Non-pigmented ciliary epithelial cell (primary cell): ENCODE data around the gene GRK1.

Experiments used
- DNase-seq: peaks from one replicate; pipeline ENCODE4 v3.0.0-alpha.2; 2010; ENCODE audit warnings: low read depth

The GRK1 gene

DNA sequence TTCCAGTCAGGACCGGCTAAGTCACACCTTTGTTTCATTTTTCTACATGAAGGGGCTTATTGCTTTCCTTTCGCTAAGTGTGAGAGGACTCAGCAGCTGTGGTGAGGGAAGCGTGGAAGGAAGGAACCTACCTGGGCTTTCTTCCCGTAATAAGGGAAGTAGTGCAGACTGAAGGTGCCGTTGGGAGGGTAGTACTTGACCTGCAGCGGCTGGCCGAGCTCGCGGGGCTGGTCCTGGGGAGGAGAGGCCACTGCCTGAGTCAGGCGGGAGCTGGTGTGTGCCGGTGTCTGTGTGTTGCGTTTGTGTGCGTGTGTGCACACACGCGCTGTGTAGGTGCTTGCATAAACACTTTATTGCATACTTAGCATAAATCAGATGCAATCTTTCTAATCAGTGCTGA is 16.7 kb upstream of the GRK1 start:
- no peak for DNase-seq

DNA sequence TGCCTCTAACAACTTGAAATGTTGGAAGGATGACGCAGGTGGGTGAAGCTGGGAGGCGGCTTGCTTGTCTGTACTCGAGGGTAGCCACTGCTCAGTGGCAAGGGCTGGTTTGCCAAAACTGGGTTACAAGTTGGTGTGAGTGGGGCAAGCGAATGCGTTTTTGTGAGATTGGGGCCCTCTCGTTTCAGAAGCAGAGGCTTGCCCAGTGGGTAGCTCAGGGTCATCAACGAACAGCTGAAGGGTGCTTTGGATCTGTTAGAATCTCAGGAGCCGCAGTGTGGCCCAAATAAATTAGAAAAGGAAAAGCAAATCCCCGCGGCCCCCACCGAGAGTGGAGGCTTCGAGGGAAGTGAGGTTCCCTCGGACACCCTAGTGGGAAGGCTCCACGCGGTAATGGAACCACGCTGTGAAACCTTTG is 16.3 kb upstream of the GRK1 start:
- DNase-seq = no peak

DNA sequence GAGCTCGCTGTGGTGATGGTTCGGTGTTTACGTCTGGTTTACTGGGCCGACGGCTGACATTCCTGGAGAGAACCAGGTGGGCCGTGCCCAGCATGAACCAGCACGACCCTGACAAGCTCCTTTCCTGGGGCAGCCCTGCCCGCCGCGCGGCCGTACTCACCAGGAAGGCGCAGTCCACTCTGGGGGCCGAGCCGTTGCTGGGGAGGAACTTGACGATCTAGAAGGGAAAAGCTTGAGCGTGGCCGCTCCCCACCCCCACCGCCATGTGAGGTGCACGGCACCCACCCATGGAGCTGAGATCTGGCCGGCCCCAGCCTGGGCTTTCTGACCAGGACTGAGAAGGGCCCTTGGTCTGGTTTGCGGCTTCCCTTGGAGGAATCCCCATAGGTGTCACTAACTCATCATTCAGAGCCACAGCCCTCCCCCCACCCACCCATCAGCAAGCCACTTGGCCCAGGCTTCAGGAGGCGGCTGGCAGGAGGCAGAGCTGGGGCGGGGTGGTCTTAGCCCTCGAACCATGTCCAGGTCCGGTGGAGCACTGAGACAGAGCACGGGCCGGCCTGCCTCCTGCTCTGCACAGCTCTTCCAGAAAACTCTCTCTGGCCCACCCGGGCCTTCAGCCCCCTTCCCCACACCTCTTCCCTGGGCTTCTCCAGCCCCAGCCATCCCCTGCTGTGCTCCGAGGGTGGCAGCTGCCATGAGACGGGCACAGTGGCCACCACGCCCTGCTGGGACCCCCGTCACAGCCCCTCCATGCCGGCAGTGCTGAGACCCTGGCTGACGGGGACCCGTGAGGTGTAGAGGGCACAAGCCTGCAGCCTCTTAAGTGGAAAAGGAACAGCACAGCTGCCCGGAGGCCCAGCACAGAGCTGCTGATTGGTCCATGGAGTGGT is 15.3 kb upstream of the GRK1 start:
- no peak for DNase-seq

- no peak for DNase-seq
These were observed 14.4 kb upstream of the GRK1 start for GRCh38 chr13:113652404-113653263.

DNA sequence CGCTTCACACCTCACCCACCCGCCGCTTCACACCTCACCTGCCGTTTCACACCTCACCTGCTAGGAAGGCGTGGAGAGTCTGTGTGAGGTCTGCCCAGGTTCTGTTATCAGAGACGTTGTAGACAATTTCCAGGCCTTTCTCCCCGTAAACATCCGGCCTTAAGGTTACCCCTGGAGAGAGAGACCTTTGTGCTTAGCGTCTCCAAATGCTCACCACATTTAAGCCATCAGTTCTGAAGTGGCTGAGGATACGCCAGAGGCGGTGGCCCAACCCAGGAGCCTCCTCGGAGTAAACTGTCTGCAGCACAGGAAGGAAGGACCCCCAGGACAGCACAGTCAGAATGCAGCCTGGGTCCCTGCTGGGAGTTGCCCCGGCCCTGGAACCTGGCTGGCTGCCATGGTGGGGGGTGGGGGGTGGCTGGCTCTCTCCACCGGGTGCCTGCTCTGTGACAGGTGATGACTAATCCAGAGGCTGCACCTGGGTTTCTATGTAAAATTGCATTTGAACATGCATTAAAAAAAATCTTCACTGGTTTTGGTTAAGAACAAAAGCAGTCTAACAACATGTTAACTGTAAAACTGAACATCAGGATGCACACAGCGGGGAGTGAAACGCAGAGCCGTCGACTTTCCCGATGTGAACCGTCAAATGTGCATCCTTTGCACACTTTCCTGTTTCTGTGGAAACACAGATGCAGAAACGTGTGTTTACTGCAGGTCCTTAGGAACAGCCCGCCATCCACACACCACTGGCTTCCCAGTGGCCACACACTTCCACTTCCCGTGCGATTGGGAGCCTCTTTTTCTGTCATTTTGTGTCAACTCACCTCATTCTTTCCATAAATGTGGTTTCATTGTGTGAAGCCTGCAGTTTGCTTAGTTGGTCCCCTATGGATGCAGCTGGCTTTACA is 13.5 kb upstream of the GRK1 start:
- DNase-seq = no peak

DNA sequence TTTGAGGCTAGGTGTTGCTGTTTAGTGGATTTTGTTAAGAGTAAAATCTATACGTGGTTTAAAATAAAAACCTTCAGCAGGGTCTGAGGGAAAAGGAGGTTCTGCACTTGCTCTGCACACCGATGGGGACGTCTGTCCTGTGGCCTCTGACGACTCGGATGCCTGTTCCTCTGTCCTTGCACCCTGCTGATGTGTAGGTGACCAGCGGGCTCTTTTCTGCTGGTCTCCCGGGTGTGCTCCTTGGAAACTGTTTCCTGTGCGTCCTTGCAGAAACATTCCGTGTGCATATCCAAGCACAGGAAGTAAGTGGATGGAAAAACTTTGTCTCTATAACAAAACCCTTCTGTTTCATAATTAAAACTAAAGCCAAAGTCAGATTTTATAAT is 12.9 kb upstream of the GRK1 start:
- no peak for DNase-seq

DNA sequence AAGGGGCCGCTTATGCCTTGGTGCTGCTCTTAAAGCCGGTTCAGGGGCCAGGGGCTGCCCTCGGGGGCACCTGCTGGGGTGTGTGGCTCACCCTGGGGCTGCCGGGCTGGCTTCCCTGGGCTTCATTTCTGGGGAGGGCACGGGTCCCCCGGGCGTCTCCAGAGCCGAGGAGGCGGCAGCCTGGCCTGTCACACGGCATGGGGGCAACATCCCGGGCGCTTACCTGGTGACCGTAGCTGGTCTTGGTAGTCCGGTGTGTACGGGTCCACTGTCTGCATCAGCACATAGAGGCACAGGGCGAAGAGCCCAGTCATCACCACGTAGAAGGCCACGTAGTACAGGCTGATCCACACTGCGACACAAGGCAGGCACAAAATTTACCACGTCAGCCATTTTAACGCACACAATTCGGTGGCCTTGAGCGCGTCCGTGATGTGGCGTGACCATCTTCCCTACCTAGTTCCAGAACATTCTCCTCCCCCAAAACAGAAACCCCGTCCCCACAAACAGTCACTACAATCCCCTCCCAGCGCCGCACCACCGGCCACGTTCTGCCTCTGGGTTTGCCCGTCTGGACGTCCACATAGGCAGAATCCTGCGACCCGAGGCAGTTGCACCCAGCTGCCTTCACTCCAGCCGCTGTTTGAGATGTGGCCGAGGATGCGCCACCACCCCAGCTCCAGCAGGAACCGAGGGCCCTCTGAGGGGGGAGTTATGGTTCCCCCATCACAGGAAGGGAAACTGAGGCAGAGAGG is 12.3 kb upstream of the GRK1 start:
- DNase-seq = no peak

DNA sequence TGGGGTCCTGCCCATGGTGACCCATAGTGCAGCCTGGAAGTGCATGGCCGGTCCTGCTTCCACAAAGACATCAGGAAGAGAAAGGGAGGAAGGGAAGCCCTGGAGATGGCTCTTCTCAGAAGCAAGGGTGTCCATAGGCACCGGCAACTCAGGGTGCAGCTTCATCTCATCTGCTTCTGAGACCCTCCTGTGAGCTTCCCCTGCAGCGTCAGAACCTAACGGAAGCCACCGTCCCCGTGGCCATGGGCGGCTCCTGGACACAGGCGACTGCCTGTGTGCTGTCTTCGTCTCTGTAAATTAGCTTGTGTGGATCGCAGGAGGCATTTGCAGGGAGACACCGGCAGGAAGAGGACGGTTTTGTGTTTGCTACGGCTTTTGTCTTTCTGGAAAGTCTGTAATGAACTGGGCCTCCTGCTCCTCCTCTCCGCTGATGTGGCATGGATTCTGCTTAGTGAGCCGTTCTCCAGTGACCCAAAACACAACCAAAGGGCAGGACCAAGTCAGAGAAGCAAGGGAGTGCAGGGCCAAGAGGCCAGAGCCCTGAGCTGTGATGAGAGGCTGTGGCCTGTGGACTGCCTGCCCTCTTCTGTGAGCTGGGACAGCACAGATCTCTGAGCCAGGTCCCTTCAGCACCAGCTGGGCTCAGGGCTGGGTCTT is 11.5 kb upstream of the GRK1 start:
- no peak for DNase-seq

GRCh38 chr13:113656003-113656588 is 10.9 kb upstream of the GRK1 start:
- no peak for DNase-seq

- DNase-seq = no peak
These were observed 10.0 kb upstream of the GRK1 start for GRCh38 chr13:113656831-113657671.

DNA sequence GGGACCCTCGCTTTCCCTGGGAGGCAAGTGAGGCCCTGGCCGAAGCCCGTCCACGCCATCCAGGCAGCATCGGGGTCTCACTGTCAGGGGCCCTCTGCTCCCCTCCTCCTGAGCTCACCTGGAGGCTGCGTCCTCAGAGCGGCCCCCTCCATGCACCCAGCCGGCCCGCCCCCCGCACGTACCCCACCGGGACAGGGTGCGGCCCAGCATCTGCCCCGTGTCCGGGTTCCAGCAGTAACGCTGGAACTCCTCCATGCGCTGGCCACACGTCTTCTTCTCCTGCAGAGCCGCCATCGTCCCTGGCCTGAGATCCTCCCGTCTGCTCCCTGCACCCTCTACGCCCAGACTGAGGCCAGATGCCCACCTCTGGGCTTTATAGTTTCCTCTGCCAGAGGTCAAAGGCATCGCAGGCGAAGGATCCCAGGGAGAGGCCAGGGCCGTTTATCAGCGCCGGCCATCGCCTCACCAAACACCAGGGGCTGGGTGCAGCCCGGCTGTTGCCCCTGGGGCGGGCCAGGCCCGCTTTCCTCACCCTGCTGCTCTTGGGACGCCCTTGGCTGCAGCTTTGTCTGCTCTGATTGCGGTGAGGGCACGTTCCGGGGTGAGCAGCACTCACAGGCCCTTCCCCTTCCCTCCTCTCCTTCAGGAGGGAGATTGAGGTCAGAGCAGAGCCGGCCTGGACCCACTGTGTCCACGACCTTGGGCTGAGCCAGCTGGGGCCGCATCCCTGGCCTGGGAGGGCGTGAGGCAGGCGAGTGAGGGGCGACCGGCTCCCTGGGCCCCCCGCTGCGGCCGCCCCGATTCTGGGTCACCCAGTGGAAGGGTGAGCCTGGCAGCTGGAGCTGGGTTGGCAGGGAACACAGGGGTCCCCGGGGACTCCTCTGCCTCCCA is 8.9 kb upstream of the GRK1 start, which contains the start of gene ATP4B:
ATP4B (minus strand) TSS at position 348 of the 891 bp plus-strand sequence; CDS start at position 294, 54 bp downstream.
- DNase-seq = no peak

DNA sequence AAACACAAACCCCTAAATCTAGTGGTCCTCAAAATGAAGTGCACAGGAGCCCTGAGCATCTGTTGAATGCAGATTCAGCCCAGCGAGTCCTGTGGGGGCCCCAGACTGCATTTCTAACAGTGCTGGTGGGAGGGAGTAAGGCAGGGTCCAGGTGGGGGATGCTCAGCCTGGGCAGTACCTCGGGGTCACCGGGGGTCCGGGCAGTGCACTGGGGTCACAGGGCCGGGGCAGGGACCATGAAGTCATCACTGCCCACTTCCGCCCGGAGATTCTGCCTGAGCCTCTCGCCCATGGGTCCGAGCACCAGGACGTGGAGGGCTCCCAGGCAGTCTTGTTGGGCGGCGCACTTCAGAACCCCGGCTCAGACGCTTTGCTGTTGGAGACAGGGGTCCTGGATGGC is 8.2 kb upstream of the GRK1 start:
- DNase-seq = no peak

- no peak for DNase-seq
These were observed 7.7 kb upstream of the GRK1 start for GRCh38 chr13:113659337-113659736.

DNA sequence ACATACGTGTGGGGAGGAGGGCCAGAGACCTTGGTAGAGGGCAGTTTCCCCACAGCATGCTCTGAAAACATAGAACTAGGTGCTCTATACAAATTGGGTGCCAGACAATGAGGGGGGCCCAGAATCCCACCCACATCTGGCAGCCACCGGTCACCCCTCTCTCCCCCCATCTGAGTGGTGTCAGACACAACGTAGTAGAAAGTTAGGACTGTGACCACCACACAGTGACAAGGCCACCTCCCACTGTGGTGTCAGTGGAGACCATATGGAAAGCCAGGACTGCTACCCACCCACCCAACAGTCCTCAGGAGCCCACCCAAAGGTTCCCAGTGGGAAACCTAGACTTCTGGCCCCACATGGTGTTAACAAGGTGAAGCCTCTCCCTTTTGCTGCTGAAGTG is 7.0 kb upstream of the GRK1 start:
- DNase-seq = no peak

GRCh38 chr13:113661509-113661908 is 5.5 kb upstream of the GRK1 start:
- no peak for DNase-seq

DNA sequence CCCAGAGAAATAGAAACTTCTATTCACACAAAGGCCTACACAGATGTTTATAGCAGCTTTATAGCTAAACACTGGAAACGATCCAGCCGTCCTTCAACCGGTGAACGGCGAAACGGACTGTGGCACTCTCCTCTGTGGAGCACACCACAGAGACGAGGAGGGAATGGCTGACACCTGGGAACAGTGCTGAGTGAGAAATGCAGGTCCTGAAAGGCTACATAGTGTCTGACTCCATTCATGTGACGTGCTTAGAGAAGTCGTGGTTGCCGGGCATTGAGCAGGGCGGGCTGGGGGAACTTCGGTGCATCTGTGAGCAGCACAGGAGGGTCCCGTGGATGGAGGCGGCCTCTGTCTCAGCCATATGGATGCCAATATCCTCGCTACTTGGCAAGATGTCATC is 3.1 kb upstream of the GRK1 start:
- no peak for DNase-seq

DNA sequence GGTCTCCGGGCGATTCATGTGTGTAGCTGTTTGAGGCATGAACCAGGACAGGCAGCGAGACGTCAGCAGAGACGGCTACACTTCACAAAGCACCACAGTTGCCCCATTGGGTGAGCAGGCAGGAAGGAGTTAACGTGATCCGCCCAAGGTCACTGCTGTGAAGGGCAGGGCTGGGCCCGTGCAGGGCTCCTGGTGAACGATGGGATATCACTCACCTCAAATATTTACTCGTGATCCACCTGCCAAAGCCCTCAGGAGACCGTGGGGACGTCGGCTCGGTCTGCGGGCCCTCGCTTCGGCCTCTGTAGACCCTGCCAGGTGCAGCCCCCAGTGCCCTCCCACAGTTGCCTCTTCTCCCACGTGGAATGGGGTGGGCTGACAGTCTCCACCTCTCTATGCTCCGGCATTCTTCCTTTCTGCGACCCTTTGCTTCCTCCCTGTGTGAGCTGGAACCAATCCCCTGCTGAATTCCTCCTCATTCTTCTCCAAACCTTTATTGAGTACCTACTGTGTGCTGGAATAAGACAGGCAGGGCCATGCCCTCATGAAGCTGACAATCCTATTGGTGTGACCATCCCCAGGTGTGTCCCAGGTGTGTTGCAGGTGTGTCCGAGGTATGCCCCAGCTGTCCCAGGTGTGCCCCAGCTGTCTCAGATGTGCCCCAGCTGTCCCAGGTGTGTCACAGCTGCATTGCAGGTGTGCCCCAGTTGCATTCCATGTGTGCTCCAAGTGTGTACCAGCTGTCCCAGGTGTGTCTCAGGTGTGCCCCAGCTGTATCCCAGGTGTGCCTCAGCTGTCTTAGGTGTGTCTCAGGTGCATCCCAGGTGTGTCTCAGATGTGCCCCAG is 2.0 kb upstream of the GRK1 start:
- DNase-seq = no peak
